Left colon (tissue), 2 donors: ENCODE measurements around the gene CTNS. TPM values are rescaled to one million over a fixed set of nuclear protein-coding genes. Genes with fewer than 3 reads are reported as not detected.
A peak's percentile ranks its signal among the peaks of the same experiment; 100 is the strongest.

Experiments
- ATAC-seq: fragments of 200-7000 bp; cut with Tn5 transposase; one replicate; pipeline ENCODE4 v1.9.1; 2020; ENCODE audit warnings: mild to moderate bottlenecking, moderate library complexity
- DNase-seq, 2 donors: peaks; one replicate each; pipeline ENCODE4 v3.0.0-alpha.2; 2020
- intact Hi-C, 2 donors: fragments of 100-400 bp; cut with DNase I in 1 of 2; cut with micrococcal nuclease in 1 of 2; formaldehyde crosslinking; loops; one replicate each; pipeline versions ENCODE4 v1.11.2 to v1.14.0; 2022; cut with DNase I, micrococcal nuclease
- total RNA-seq, 2 donors: library from RNA; stranded (reverse); fragmentation: NEBNext Ultra II Directional; extraction: Animal tissue kit (Norgen Biotek cat#: 25700); gene quantifications; one replicate each; pipeline ENCODE4 v1.2.1, GENCODE V29; 2021
- donor health status: DM: no; HTN: no; CAD: no.
- donor health status: DM: yes; HTN: yes; CAD: no.

The CTNS gene
- total RNA-seq, 2 donors from 2014 or later, result 7.7 to 8.0 TPM

GRCh38 chr17:3656353-3656752 lies 19.8 kb downstream of the CTNS start:
- intact Hi-C loops, result no loop called here
- DNase-seq (no peak), ATAC-seq (no peak)

DNA sequence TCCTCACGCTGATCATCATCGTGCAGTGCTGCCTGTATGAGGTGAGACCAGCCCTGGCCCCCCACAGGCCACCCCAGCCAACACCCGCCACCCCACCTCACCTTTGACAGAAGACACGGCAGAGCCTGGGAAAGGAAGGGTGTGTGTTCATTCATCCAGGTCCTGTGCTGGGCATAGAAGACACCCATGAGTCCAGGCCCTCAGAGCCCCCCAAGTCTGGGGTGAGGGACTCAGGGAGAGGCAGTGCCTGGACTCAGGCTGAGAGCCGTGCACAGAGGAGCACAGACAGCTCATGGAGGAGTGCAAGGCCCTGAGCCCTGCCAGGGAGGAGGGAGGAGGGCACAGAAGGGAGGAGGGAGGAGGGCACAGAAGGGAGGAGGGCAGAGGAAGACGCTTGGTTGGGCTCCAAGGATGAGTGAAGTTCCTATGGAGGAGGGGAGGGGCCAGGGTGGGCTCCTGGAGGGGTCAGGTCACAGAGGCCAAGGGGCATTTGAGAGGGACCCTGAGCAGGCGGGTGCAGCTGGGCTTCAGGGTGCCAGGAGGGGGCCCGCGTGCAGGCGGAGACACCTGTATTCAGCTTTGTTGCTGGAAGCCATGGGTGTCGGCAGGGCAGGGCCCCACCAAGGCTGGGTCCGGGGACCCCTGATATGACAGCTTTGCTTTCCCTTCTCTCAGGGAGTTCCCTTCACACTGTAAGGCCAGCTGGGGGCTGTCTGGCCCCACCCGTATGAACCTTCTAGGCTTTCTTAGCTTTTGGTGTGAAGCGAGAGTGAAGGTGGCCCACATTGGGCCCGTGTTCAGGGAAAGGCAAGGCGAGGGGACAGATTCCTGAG lies 20.4 kb downstream of the CTNS start:
- ATAC-seq, result no peak
- no peak for DNase-seq
- intact Hi-C loops, result no loop called here

DNA sequence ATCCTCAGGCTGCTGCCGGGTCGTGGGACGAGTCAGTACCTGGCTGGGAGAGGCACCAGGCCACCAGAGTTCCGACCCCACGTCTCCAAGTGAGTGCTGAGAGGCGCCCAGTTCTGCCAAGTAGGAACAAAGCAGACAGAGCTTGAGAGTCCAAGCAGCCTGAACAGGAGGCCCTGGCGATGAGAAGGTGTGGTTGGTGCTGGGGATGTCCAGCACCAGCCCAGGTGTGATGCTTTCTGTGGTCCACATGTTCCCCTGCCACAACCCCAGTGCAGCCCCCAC lies 21.0 kb downstream of the CTNS start:
- no peak for DNase-seq
- intact Hi-C loops, result no loop called here
- no peak for ATAC-seq

DNA sequence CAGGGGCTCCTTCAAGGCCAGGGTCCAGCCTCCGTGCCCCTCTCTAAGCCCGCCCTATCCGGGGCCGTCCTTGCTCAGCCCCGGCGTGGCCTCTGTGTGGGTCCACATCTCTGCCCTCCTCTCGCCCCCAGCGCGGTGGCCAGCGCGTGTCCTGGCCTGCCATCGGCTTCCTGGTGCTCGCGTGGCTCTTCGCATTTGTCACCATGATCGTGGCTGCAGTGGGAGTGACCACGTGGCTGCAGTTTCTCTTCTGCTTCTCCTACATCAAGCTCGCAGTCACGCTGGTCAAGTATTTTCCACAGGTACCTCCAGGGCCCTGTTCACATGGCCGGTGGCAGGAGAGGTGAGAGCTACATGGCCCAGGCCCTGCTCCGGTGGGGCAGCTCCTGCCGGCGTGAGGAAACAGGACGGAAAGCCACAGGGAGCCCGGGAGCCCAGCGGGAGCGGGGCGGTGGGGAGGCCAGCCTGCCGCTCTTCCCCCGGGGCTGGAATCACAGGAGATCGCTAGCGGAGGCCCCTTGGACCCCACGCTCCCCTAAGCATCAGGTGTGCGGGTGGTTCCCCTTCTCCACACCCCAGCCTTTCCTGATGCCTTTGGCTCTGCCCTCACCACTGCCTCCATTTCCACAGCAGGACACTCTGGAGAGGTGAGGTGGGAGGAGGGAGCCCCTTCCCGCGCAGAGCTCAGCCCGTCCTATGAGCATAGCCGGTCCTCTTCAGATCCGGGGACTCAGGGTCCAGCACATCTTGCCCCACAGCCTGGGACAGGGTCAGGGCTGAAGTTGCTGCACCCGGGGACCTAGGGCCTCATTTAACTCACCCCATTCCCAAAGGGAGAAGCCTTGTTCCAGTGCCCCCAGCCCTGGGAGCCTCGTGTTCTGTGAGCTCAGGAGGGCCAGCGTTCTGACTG lies 21.6 kb downstream of the CTNS start:
- intact Hi-C loops, result no loop called here
- ATAC-seq (no peak), DNase-seq (no peak)

- ATAC-seq (no peak), DNase-seq (no peak)
- intact Hi-C loops, result no loop called here
Measured at GRCh38 chr17:3658784-3659449, 22.4 kb downstream of the CTNS start.

DNA sequence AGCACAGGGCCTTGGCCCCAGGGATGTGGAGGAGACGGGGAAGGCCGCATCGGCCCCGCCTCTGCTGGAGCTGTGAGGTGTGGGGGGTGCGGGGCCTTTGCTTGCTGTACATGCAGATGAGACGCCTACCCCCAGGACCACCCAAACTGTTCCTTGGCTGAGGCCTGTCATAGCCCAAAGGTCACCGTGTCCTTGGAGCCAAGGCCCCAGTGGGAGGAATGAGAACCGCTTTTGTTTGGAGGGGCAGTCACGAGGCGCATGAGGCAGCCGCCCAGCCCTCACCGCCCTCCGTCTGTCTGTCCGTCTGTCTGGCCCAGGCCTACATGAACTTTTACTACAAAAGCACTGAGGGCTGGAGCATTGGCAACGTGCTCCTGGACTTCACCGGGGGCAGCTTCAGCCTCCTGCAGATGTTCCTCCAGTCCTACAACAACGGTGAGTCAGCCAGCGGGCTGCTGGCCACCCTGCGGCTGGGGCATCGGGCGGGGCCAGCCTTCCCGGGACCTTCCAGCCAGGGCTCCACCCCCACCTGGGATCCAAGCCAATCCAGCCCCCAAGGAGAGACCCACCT lies 23.1 kb downstream of the CTNS start:
- peak; percentile 57 to 64 for DNase-seq
- ATAC-seq, result peak; percentile 64
- intact Hi-C loops, result no loop called here

DNA sequence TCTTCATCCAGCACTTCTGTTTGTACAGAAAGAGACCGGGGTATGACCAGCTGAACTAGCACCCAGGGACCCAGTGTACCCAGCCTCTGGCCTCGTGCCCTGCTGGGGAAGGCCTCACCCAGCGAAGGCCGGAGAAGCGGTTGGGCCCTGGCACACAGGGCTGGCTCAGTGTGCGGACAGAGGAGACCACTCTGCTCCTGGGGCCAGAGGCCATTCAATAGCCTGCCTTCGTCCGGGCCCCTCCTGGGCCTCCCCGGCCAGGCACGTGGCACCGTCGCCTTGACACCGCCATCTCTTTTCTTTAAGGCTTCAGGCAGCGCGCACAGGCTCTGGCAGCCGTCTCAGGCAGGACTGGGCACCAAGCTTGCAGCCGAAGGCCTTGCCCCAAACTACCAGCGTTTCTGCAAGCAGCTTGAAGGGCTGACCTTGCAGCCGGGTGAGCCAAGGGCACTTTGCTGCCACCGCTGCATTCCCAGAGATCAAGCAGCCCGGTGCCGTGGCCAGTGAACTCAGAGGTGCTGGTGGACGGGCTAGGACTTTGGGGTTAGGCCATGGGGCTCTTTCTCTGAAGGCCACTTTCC lies 23.8 kb downstream of the CTNS start:
- DNase-seq (no peak), ATAC-seq (peak; percentile 26)
- intact Hi-C loops, result no loop called here

- intact Hi-C loops, result no loop called here
- ATAC-seq (no peak), DNase-seq (no peak)
Measured at GRCh38 chr17:3663102-3664011, 26.8 kb downstream of the CTNS start.

- DNase-seq (no peak), ATAC-seq (no peak)
- intact Hi-C loops, result no loop called here
Measured at GRCh38 chr17:3665834-3666233, 29.3 kb downstream of the CTNS start.

DNA sequence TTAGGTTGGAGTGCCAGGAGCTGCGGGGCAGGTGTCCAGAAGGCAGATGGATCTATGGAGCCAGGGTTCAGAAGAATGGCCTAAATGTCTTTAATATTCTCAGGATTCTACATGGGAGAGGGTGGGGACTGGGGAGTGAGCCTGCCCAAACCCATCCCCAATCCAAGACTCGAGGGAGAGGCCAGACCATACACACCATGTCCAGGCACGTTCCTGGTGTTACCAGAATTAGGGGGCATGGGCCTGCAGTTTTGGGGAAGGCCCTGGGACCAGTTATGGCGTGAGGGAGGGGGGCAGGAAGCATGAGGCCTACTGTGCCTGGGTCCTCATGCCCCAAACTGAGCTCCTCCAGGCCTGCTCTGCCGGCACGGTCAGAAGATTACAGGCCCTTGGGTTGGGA lies 30.0 kb downstream of the CTNS start:
- no peak for ATAC-seq
- no peak for DNase-seq
- intact Hi-C loops, result no loop called here

- ATAC-seq (peak; percentile 79), DNase-seq (peak; percentile 87 to 92)
- intact Hi-C loops, result no loop called here
Measured at GRCh38 chr17:3667366-3668278, 31.1 kb downstream of the CTNS start.

- ATAC-seq, result peak; percentile 81
- peak; percentile 98 to 99 for DNase-seq
- intact Hi-C loops, result no loop called here
Measured at GRCh38 chr17:3668279-3669084, 31.9 kb downstream of the CTNS start, which contains the start of the genes EMC6 and TAX1BP3. Gene EMC6, plus strand, starts transcription at chr17:3668812. Its CDS starts 335 bp downstream, at chr17:3669147. Gene TAX1BP3, minus strand, starts transcription at chr17:3668578. Its CDS starts 52 bp downstream, at chr17:3668526.

- intact Hi-C loops, result no loop called here
- ATAC-seq (no peak), DNase-seq (no peak)
Measured at GRCh38 chr17:3669085-3669347, 32.5 kb downstream of the CTNS start.

DNA sequence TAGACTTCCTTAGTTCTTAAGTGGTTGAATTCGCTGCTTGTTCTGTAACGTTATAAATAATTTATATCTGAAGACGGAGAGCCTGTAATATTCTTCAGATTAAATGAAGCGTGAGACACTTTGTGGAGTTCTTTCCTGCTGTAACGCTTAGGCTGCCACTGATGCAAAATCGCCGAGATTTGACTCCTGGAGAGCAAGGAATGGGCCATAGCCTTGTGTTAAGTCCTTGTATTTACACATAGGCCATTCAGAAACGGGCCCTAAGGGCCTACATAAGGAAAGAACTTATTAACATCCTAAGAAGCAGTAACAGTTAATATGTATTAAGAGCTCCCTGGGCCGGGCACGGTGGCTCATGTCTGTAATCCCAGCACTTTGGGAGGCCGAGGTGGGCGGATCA lies 33.0 kb downstream of the CTNS start:
- intact Hi-C loops, result no loop called here
- DNase-seq (no peak), ATAC-seq (no peak)

GRCh38 chr17:3672571-3672970 lies 36.0 kb downstream of the CTNS start:
- intact Hi-C loops, result no loop called here
- ATAC-seq (no peak), DNase-seq (no peak)

GRCh38 chr17:3675886-3676285 lies 39.3 kb downstream of the CTNS start:
- no peak for DNase-seq
- ATAC-seq, result no peak
- intact Hi-C loops, result no loop called here
